AG04450 (cell line): Measurements from ENCODE around the gene ACOXL. TPM values are rescaled to one million over a fixed set of nuclear protein-coding genes. Genes with fewer than 3 reads are reported as not detected.

ENCODE experiments used
- CTCF ChIA-PET: fragments of 300-600, 350-600 bp; formaldehyde crosslinking; extraction: SDS; loops from one replicate; lab custom pipeline; 2022; ENCODE audit warnings: antibody characterized with exemption, inconsistent platforms; lab: Charles Lee
- POLR2A ChIA-PET: fragments of 350-600 bp; formaldehyde crosslinking; extraction: SDS; loops from one replicate; lab custom pipeline; 2021; ENCODE audit warnings: antibody characterized with exemption, inconsistent platforms; lab: Yijun Ruan, JAX
- DNase-seq: peaks from one replicate; pipeline ENCODE4 v3.0.0-alpha.2; 2011; ENCODE audit warnings: low read depth, low spot score
- H3K27ac ChIP-seq: one replicate; pipeline ENCODE4 v1.5.1; 2012; ENCODE audit warnings: low read depth, low read length, control low read depth
- H3K27me3 ChIP-seq: one replicate; pipeline ENCODE4 v1.6.0; 2012; ENCODE audit warnings: low read length; ENCODE audit not compliant: control insufficient read depth, insufficient read depth
- H3K4me3 ChIP-seq: 2 replicates; pipeline ENCODE4 v1.5.1; 2011; ENCODE audit warnings: mild to moderate bottlenecking, low read depth, low read length, control low read depth
- H3K9me3 ChIP-seq: 2 replicates; pipeline ENCODE4 v1.5.1; 2012; ENCODE audit warnings: low read length; ENCODE audit not compliant: control insufficient read depth, insufficient read depth
- CTCF ChIP-seq: IDR thresholded peaks from 2 replicates; pipeline ENCODE4 v1.5.1; 2011; ENCODE audit warnings: low read depth, low read length, control low read depth, inconsistent platforms
- polyA plus RNA-seq: library from polyadenylated mRNA; depleted of rRNA; stranded (reverse); fragments of >200 nt; gene quantifications from 2 replicates; pipeline ENCODE4 v1.2.3, GENCODE V29; 2011

ACOXL gene
- polyA plus RNA-seq, 1 experiment = not detected

GRCh38 chr2:110707386-110707965 lies 24.9 kb upstream of the ACOXL start:
- Histone ChIP-seq H3K27ac (no peak overlapping the region), H3K9me3 (no peaks in the 10 kb centered on the region), H3K4me3 (no peak overlapping the region), H3K27me3 (peaks cover 37% of the 10 kb centered on the region)
- no peak for TF ChIP-seq CTCF
- POLR2A ChIA-PET = no interaction called here
- no peak for DNase-seq
- CTCF ChIA-PET = interaction anchor here (0.9 kb wide), 1 partner anchor 14 kb away, joined by 3 read pairs; no protein-coding TSS in a partner anchor

- no peak for DNase-seq
- Histone ChIP-seq H3K9me3 (no peaks in the 10 kb centered on the region), H3K4me3 (no peak overlapping the region), H3K27ac (no peak overlapping the region), H3K27me3 (peaks cover 38% of the 10 kb centered on the region)
- no peak for TF ChIP-seq CTCF
- POLR2A ChIA-PET = no interaction called here
- CTCF ChIA-PET = no interaction called here
Observed at GRCh38 chr2:110708455-110708854, 23.9 kb upstream of the ACOXL start.

- no peak overlapping the region for H3K27ac ChIP-seq
- ChIA-PET CTCF (interaction anchor here (1.4 kb wide), 1 partner anchor 42 kb away, joined by 4 read pairs; no protein-coding TSS in a partner anchor), POLR2A (no interaction called here)
- TF ChIP-seq CTCF = no peak
- no peaks in the 10 kb centered on the region for H3K9me3 ChIP-seq
- H3K4me3 ChIP-seq = no peak overlapping the region
- DNase-seq = no peak
- H3K27me3 ChIP-seq = peaks cover 39% of the 10 kb centered on the region
Observed at GRCh38 chr2:110712737-110713136, 19.6 kb upstream of the ACOXL start.

- ChIA-PET CTCF (no interaction called here), POLR2A (no interaction called here)
- Histone ChIP-seq H3K27ac (no peak overlapping the region), H3K4me3 (no peak overlapping the region), H3K9me3 (no peaks in the 10 kb centered on the region), H3K27me3 (peaks cover 32% of the 10 kb centered on the region)
- no peak for DNase-seq
- no peak for TF ChIP-seq CTCF
Observed at GRCh38 chr2:110713513-110714362, 18.6 kb upstream of the ACOXL start.
